ENCODE data around the gene STN1. TPM values are rescaled to one million over a fixed set of nuclear protein-coding genes. Genes with fewer than 3 reads are reported as not detected.

Gene STN1
- total and polyA plus RNA-seq, 2 of the 8 experiments (the other 6 are each of a cell fraction or from before 2014, with no cell fraction given), result 10.1 to 12.4 TPM

DNA sequence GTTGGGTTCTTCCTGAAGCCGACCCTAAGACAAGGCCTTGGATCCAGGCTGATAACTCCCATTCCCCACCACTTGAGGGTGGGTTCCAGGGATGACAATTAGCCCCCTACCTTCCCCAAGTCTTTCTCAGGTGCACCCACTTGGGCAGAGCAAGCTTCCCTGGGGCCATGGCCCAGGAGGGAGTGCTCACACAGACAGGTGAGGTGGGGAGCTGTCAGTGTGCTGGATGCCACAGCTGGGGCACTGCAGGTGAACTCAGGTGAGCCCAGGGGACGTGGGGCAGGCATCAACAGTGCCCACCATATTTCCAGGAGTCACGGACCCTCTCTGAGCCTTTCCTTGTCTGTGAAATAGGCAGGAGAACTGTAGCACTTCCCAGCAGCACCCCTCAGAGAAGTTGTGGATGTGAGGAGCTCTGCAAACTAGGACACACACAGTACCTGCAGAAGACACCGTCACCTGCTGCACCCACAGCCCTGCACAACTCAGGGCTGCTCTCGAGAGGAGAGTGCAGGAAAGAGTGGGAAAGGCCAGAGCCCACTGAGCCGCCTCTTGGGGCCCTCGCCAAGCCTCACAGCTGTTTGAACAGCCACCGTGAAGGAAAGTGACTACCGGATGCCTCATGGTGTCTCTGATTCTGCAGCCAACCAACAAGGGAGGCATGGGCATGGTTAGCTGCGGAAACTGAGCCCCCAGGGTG lies 80.5 kb downstream of the STN1 start:
- H3K27ac ChIP-seq (ENCODE audit: low read depth, low read length), result no peak overlapping the region
- no peaks in the 10 kb centered on the region for H3K27me3 ChIP-seq (replicated peaks in 1 of 4; ENCODE audit: control insufficient read depth in 3 of 4, extremely low read depth in 1 of 4, insufficient read depth in 3 of 4, low read length in 3 of 4)
- H3K9me3 ChIP-seq (ENCODE audit: insufficient read depth in 2 of 2, low read depth in 1 of 2, low read length in 1 of 2), result 0 out of 4 replicates have a peak, but pooled peaks cover 0 to 5% of the 10 kb centered on the region in 2 experiments
- H2AFZ ChIP-seq (ENCODE audit: low read length), result no peak overlapping the region
- DNase-seq (ENCODE audit: low read depth in 1 of 2, low spot score in 2 of 2) (no peak), FAIRE-seq (no peak)
- 88% methylated on average over 9 of the region's 10 CpGs; no CpG with 5 or more reads in 1 of the 2 experiments for WGBS, 2 experiments (ENCODE audit: extremely low coverage in 1 of 2, insufficient coverage in 1 of 2, insufficient read length in 1 of 2, insufficient replicate concordance in 2 of 2, low coverage in 1 of 2, low lambda C conversion rate in 2 of 2, missing lambda C conversion rate in 1 of 2)
- H4K20me1 ChIP-seq (replicated peaks in 1 of 2; ENCODE audit: control insufficient read depth in 1 of 2, insufficient read depth in 2 of 2, low read length in 2 of 2), result no peaks in the 10 kb centered on the region
- peaks cover 23 to 40% (median 34%) of the 10 kb centered on the region in 4 experiments for H3K4me1 ChIP-seq (replicated peaks in 1 of 4; ENCODE audit: control insufficient read depth in 3 of 4, insufficient read depth in 4 of 4, low read length in 3 of 4)
- peak overlapping the region; percentile 39 for H3K4ac ChIP-seq (replicated peaks; ENCODE audit: insufficient read length, low read depth, low read length)
- no peak overlapping the region for H2BK120ac ChIP-seq (replicated peaks; ENCODE audit: low read depth, low read length)
- H3K14ac ChIP-seq (ENCODE audit: insufficient read length), result no peak overlapping the region
- no peaks in the 10 kb centered on the region for H3K79me1 ChIP-seq (ENCODE audit: low read depth, low read length)
- POLR2A ChIA-PET (ENCODE audit: partially characterized antibody), result interaction anchor here (1.3 to 3.2 kb wide), 4 partner anchors 11 to 17 kb away, joined by 3 to 8 read pairs (median 4); partner anchors contain the start of gene SH3PXD2A
- peaks cover 5% of the 10 kb centered on the region; the same call in 1 of the 2 replicates for H3K23me2 ChIP-seq (ENCODE audit: low read depth, low read length)
- H2BK15ac ChIP-seq (ENCODE audit: low read length), result peak overlapping the region; percentile 66
- no peaks in the 10 kb centered on the region for H3K79me2 ChIP-seq (ENCODE audit: control insufficient read depth in 1 of 2, insufficient read depth in 2 of 2, low read length in 2 of 2)
- no peaks in the 10 kb centered on the region for H3K36me3 ChIP-seq (ENCODE audit: control insufficient read depth in 2 of 4, insufficient read depth in 4 of 4, low read length in 3 of 4)
- H3K4me2 ChIP-seq (ENCODE audit: insufficient read depth in 1 of 2, low read depth in 2 of 2, low read length in 2 of 2), result no peak overlapping the region
- H4K91ac ChIP-seq (replicated peaks; ENCODE audit: insufficient read length, low read length), result peak overlapping the region; percentile 42
- CTCF ChIA-PET (ENCODE audit: partially characterized antibody), result interaction anchor here (0.5 to 3.5 kb wide), 19 partner anchors 10 to 127 kb away, joined by 3 to 14 read pairs (median 3); partner anchors contain the start of gene SH3PXD2A
- peak overlapping the region; percentile 50; the same call in 1 of the 2 replicates for H2BK5ac ChIP-seq (ENCODE audit: low read depth, low read length)
- no peak overlapping the region for H4K5ac ChIP-seq (ENCODE audit: insufficient read length, low read depth, low read length)
- H3K4me3 ChIP-seq (ENCODE audit: extremely low read depth in 1 of 4, insufficient read depth in 2 of 4, low read depth in 3 of 4, low read length in 4 of 4), result no peak overlapping the region
- no peak overlapping the region for H4K8ac ChIP-seq (ENCODE audit: extremely low read depth, insufficient read depth, low read length)
- H2BK20ac ChIP-seq (ENCODE audit: low read length), result 0 out of 2 replicates have a peak overlapping the region, but pooled peaks have one; percentile 29
- H3K18ac ChIP-seq (ENCODE audit: extremely low read depth, low read length), result peak overlapping the region; percentile 41; the same call in 1 of the 2 replicates
- H2AK5ac ChIP-seq (ENCODE audit: low read depth, low read length), result no peak overlapping the region
- H2BK12ac ChIP-seq (ENCODE audit: low read depth, low read length), result peak overlapping the region; percentile 78
- no peak overlapping the region; a peak in 1 of 7 replicates for H3K9ac ChIP-seq (replicated peaks in 1 of 4; ENCODE audit: extremely low read depth in 1 of 4, low read depth in 3 of 4, low read length in 3 of 4)
- H3K23ac ChIP-seq (ENCODE audit: insufficient read length), result no peak overlapping the region
- H3K56ac ChIP-seq (replicated peaks; ENCODE audit: insufficient read length, low read depth, low read length), result no peak overlapping the region
- no peak for TF ChIP-seq CBX5 (IDR thresholded peaks at IDR 0.05; ENCODE audit: low read depth, low read length)
- no peak for TF ChIP-seq RFX5 (IDR thresholded peaks at IDR 0.05; ENCODE audit: borderline replicate concordance, low read depth, low read length)
- TF ChIP-seq KDM4A (IDR thresholded peaks at IDR 0.05; ENCODE audit: low read depth, low read length, severe bottlenecking), result no peak
- TF ChIP-seq SRF (IDR thresholded peaks at IDR 0.05; ENCODE audit: low read depth, low read length), result no peak
- TF ChIP-seq CREB1 (IDR thresholded peaks at IDR 0.05), result no peak
- no peak for TF ChIP-seq FOSL1 (IDR thresholded peaks at IDR 0.05; ENCODE audit: insufficient read depth, low read depth, low read length)
- TF ChIP-seq MAFK (IDR thresholded peaks at IDR 0.05; ENCODE audit: low read depth, low read length), result no peak
- no peak for TF ChIP-seq SUZ12 (IDR thresholded peaks at IDR 0.05; ENCODE audit: low read length)
- TF ChIP-seq YY1 (IDR thresholded peaks at IDR 0.05; ENCODE audit: low read depth, low read length), result no peak
- TF ChIP-seq, protein P1, sequence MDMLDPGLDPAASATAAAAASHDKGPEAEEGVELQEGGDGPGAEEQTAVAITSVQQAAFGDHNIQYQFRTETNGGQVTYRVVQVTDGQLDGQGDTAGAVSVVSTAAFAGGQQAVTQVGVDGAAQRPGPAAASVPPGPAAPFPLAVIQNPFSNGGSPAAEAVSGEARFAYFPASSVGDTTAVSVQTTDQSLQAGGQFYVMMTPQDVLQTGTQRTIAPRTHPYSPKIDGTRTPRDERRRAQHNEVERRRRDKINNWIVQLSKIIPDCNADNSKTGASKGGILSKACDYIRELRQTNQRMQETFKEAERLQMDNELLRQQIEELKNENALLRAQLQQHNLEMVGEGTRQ (IDR thresholded peaks at IDR 0.05; ENCODE audit: low read length), result no peak
- no peak for TF ChIP-seq CHD2 (IDR thresholded peaks at IDR 0.05; ENCODE audit: low read length)

All from H1 (cell line).